ENCODE measurements around the gene THRSP. TPM values are rescaled to one million over a fixed set of nuclear protein-coding genes. Genes with fewer than 3 reads are reported as not detected.

Gene THRSP
- total RNA-seq, 1 experiment from 2014 or later, result not detected

- ChIA-PET POLR2A (no interaction called here), RAD21 (ENCODE audit: low non-redundant PET in 1 of 2, low total read pairs in 2 of 2, uncharacterized antibody in 2 of 2, unreplicated experiment in 2 of 2) (no interaction called here), CTCF (no interaction called here)
- H3K27me3 ChIP-seq (ENCODE audit: insufficient read depth, low read length), result no peaks in the 10 kb centered on the region
- H3K9me2 ChIP-seq (ENCODE audit: insufficient read depth), result no peaks in the 10 kb centered on the region
- DNase-seq (ENCODE audit: low read depth, low spot score) (no peak), ATAC-seq (no peak)
- no peak overlapping the region for H3K4me2 ChIP-seq (ENCODE audit: low read length)
- no peaks in the 10 kb centered on the region for H3K36me3 ChIP-seq (ENCODE audit: control insufficient read depth in 1 of 2, insufficient read depth in 2 of 2, low read length in 2 of 2)
- intact Hi-C loops (cut with micrococcal nuclease), result no loop called here
- no peak overlapping the region for H3K4me3 ChIP-seq (replicated peaks in 1 of 2; ENCODE audit: low read depth in 1 of 2, low read length in 2 of 2)
- no peaks in the 10 kb centered on the region for H3K4me1 ChIP-seq (ENCODE audit: control insufficient read depth in 1 of 2, insufficient read depth in 2 of 2, low read length in 2 of 2)
- no peaks in the 10 kb centered on the region for H4K20me1 ChIP-seq (ENCODE audit: insufficient read depth)
- H3K79me2 ChIP-seq (ENCODE audit: insufficient read depth, low read length), result no peaks in the 10 kb centered on the region
- H3K9me3 ChIP-seq (ENCODE audit: control insufficient read depth in 1 of 2, insufficient read depth in 1 of 2, low read depth in 1 of 2, low read length in 2 of 2), result no peaks in the 10 kb centered on the region
- TF ChIP-seq POLR2A (IDR thresholded peaks at IDR 0.05; ENCODE audit: borderline replicate concordance, extremely low read depth, insufficient read depth, insufficient read length) (no peak), SIN3A (IDR thresholded peaks at IDR 0.05; ENCODE audit: low read depth) (no peak), ATF3 (IDR thresholded peaks at IDR 0.05) (no peak), CEBPB (IDR thresholded peaks at IDR 0.05; ENCODE audit: low read depth) (no peak), POLR2AphosphoS5 (IDR thresholded peaks at IDR 0.05; ENCODE audit: low read depth, low read length) (no peak), REST (IDR thresholded peaks at IDR 0.05; ENCODE audit: low read depth) (no peak), TCF7L2 (IDR thresholded peaks at IDR 0.05; ENCODE audit: borderline replicate concordance, extremely low read depth, insufficient read depth, insufficient read length) (no peak), CTCF (IDR thresholded peaks at IDR 0.05 in 2 of 3, conservative IDR thresholded peaks at IDR 0.05 in 1 of 3; ENCODE audit: borderline replicate concordance in 1 of 3, insufficient read depth in 1 of 3, low read depth in 2 of 3, low read length in 2 of 3) (no peak), SP1 (IDR thresholded peaks at IDR 0.05; ENCODE audit: low read depth) (no peak), EZH2phosphoT487 (IDR thresholded peaks at IDR 0.05; ENCODE audit: borderline replicate concordance) (no peak), ZBTB33 (IDR thresholded peaks at IDR 0.05; ENCODE audit: extremely low read depth, insufficient replicate concordance, low read length) (no peak)
- no peak overlapping the region for H3K9ac ChIP-seq (ENCODE audit: low read length)
- H3K27ac ChIP-seq (ENCODE audit: low read depth, low read length), result no peak overlapping the region
- H2AFZ ChIP-seq (ENCODE audit: low read depth, low read length, poor library complexity, severe bottlenecking), result no peak overlapping the region
- BruUV-seq (replicated peaks), result no TSS peak
Observed at GRCh38 chr11:78062671-78063070, 990 bp upstream of the THRSP start.
